ENCODE data around the gene MROH2A. TPM values are rescaled to one million over a fixed set of nuclear protein-coding genes. Genes with fewer than 3 reads are reported as not detected.

The MROH2A gene
- total and polyA plus RNA-seq, 9 of the 15 experiments (the other 6 are each of a cell fraction or from before 2014, with no cell fraction given): 0.03 TPM; not detected in 8

GRCh38 chr2:233800208-233800607 is 22.1 kb downstream of the MROH2A start:
- DNase-seq (ENCODE audit: extremely low read depth in 1 of 4, low spot score in 3 of 4) (no peak), FAIRE-seq (no peak), ATAC-seq (no peak)
- Histone ChIP-seq H3K4me2 (ENCODE audit: insufficient read depth, low read length) (no peak overlapping the region), H2AFZ (ENCODE audit: low read depth, low read length) (no peak overlapping the region), H3K4me1 (replicated peaks in 1 of 2; ENCODE audit: control insufficient read depth in 2 of 2, insufficient read depth in 2 of 2, low read length in 2 of 2) (no peaks in the 10 kb centered on the region; a peak in 1 of 5 replicates), H3K4me3 (no peak overlapping the region), H3K79me2 (ENCODE audit: control insufficient read depth, insufficient read depth, low read length) (no peaks in the 10 kb centered on the region), H3K27me3 (ENCODE audit: control insufficient read depth in 2 of 2, insufficient read depth in 2 of 2, low read length in 2 of 2) (peaks cover 0 to 6% of the 10 kb centered on the region in 2 experiments; a peak in 2 of 5 replicates), H3K9me3 (replicated peaks; ENCODE audit: control insufficient read depth, insufficient read depth, low read depth, low read length) (no peaks in the 10 kb centered on the region), H3K27ac (ENCODE audit: extremely low read depth, low read depth, low read length) (no peak overlapping the region), H3K9ac (ENCODE audit: insufficient read depth in 1 of 2, low read depth in 2 of 2, low read length in 2 of 2) (no peak overlapping the region), H3K36me3 (ENCODE audit: control insufficient read depth, insufficient read depth, low read length) (no peaks in the 10 kb centered on the region), H4K20me1 (replicated peaks; ENCODE audit: control insufficient read depth, insufficient read depth, low read length) (no peaks in the 10 kb centered on the region), H3K9me1 (ENCODE audit: control insufficient read depth, insufficient read depth, low read length) (no peaks in the 10 kb centered on the region)
- ChIA-PET CTCF (ENCODE audit: low intra/inter-chr PET ratio) (no interaction called here), POLR2A (no interaction called here)
- intact Hi-C loops (cut with micrococcal nuclease) (no loop called here), in situ Hi-C loops (cut with MboI) (no loop called here)
- 0% methylated on average over 7 of the region's 7 CpGs for WGBS (ENCODE audit: insufficient coverage, low coverage, missing lambda C conversion rate)
- no peak for TF ChIP-seq ZNF253 (CRISPR knock-in tag; conservative IDR thresholded peaks at IDR 0.05)
- no peak for TF ChIP-seq PTBP1 (IDR thresholded peaks at IDR 0.05; ENCODE audit: low read depth, low read length)
- TF ChIP-seq, protein P1, sequence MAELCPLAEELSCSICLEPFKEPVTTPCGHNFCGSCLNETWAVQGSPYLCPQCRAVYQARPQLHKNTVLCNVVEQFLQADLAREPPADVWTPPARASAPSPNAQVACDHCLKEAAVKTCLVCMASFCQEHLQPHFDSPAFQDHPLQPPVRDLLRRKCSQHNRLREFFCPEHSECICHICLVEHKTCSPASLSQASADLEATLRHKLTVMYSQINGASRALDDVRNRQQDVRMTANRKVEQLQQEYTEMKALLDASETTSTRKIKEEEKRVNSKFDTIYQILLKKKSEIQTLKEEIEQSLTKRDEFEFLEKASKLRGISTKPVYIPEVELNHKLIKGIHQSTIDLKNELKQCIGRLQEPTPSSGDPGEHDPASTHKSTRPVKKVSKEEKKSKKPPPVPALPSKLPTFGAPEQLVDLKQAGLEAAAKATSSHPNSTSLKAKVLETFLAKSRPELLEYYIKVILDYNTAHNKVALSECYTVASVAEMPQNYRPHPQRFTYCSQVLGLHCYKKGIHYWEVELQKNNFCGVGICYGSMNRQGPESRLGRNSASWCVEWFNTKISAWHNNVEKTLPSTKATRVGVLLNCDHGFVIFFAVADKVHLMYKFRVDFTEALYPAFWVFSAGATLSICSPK (IDR thresholded peaks at IDR 0.05; ENCODE audit: borderline replicate concordance): no peak
- no peak for TF ChIP-seq KDM1A (IDR thresholded peaks at IDR 0.05)
- no peak for TF ChIP-seq TCF15 (CRISPR knock-in tag; IDR thresholded peaks at IDR 0.05)
- TF ChIP-seq ZNF707 (CRISPR knock-in tag; conservative IDR thresholded peaks at IDR 0.05): no peak
- no peak for TF ChIP-seq ZNF232 (CRISPR knock-in tag; IDR thresholded peaks at IDR 0.05)
- TF ChIP-seq, protein P2, sequence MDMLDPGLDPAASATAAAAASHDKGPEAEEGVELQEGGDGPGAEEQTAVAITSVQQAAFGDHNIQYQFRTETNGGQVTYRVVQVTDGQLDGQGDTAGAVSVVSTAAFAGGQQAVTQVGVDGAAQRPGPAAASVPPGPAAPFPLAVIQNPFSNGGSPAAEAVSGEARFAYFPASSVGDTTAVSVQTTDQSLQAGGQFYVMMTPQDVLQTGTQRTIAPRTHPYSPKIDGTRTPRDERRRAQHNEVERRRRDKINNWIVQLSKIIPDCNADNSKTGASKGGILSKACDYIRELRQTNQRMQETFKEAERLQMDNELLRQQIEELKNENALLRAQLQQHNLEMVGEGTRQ (CRISPR knock-in tag; IDR thresholded peaks at IDR 0.05): no peak
- no TSS peak for BruUV-seq (replicated peaks)
